GM23338 (cell line): ENCODE data around the gene CBLIF. TPM values are rescaled to one million over a fixed set of nuclear protein-coding genes. Genes with fewer than 3 reads are reported as not detected.

Experiments
- EZH2 ChIP-seq: fragments of 200-600 bp; sonication (generic); IDR thresholded peaks from one replicate; pipeline ENCODE4 v1.8.0; 2017; ENCODE audit warnings: antibody characterized with exemption, mild to moderate bottlenecking, low read depth; ENCODE audit not compliant: unreplicated experiment
- JUNB ChIP-seq: IDR thresholded peaks from one replicate; pipeline ENCODE4 v1.6.1; 2016; ENCODE audit warnings: antibody characterized with exemption; ENCODE audit not compliant: unreplicated experiment
- STAT1 ChIP-seq: IDR thresholded peaks from one replicate; pipeline ENCODE4 v1.6.1; 2016; ENCODE audit warnings: antibody characterized with exemption; ENCODE audit not compliant: unreplicated experiment
- polyA plus RNA-seq: library from polyadenylated mRNA; unstranded; fragments of >200 nt; fragmentation: Nextera tagmentation; extraction: Ambion mirVana; gene quantifications from 2 replicates; pipeline ENCODE4 v1.2.1, GENCODE V29; 2016
- total RNA-seq: library from RNA; depleted of rRNA; stranded (reverse); fragments of >200 nt; shearing (Covaris generic); gene quantifications from 2 replicates; pipeline ENCODE4 v1.2.3, GENCODE V29; 2014
- TF ChIP-seq, protein P1 (sequence below): fragments of 250-450 bp; sonication (Bioruptor Pico); IDR thresholded peaks from 2 replicates; pipeline ENCODE4 v1.5.0; 2020; ENCODE audit warnings: mild to moderate bottlenecking, moderate library complexity
- TF ChIP-seq, protein P2 (sequence below): IDR thresholded peaks from one replicate; pipeline ENCODE4 v1.6.1; 2018; ENCODE audit warnings: antibody characterized with exemption; ENCODE audit not compliant: unreplicated experiment
- TF ChIP-seq, protein P3 (sequence below), 2 experiments: fragments of 200-600 bp in 1 of 2; sonication (generic) in 1 of 2; conservative IDR thresholded peaks; 2 replicates each; pipeline versions ENCODE4 v1.5.1 to v1.6.1; 2016 to 2017; ENCODE audit warnings: antibody characterized with exemption in 2 of 2, low read depth in 2 of 2, mild to moderate bottlenecking in 2 of 2, moderate library complexity in 1 of 2

The CBLIF gene
- total and polyA plus RNA-seq, 2 experiments from 2014 or later = not detected

DNA sequence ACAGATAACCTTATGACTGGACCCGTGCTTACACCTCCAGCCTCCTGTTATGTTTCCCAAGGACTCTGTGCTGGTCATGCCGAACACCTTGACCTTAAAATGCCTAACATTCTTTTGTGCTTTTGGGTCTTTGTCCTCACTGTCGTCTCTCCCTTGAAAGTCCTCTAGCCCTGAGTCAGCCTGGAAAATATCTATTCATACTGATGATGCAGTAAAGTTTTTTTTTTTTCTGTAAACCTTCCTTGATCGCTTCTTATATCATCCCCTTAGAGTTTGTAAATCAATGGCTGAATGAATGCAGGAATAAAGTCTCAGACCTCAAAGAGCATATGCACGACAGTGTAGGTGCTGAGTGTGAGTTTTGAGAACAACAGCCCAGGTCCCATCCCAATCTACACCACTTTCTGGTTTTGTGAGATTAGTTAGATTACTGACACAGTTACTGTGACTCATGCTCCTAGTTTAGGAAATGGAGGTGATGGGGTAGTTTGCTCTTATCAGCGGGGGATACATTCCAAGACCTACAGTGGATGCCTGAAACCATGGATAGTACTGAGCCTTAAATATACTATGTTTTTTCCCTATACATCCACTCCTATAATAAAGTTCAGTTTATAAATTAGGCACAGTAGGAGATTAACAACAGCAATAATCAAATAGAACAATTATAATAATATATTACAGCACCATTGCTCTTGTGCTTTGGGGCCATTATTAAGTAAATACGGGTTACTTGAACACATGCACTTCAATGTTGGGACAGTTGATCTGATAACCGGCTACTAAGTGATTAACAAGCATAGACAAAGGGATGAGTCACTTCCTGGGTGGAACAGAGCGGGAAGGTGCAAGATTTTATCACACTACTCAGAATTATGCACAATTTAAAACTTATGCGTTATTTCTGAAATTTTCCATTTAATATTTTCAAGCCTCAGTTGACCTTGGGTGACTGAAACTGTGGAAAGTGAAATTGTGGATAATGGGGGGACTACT lies 12.4 kb upstream of the CBLIF start (continued):
- TF ChIP-seq, protein P1, sequence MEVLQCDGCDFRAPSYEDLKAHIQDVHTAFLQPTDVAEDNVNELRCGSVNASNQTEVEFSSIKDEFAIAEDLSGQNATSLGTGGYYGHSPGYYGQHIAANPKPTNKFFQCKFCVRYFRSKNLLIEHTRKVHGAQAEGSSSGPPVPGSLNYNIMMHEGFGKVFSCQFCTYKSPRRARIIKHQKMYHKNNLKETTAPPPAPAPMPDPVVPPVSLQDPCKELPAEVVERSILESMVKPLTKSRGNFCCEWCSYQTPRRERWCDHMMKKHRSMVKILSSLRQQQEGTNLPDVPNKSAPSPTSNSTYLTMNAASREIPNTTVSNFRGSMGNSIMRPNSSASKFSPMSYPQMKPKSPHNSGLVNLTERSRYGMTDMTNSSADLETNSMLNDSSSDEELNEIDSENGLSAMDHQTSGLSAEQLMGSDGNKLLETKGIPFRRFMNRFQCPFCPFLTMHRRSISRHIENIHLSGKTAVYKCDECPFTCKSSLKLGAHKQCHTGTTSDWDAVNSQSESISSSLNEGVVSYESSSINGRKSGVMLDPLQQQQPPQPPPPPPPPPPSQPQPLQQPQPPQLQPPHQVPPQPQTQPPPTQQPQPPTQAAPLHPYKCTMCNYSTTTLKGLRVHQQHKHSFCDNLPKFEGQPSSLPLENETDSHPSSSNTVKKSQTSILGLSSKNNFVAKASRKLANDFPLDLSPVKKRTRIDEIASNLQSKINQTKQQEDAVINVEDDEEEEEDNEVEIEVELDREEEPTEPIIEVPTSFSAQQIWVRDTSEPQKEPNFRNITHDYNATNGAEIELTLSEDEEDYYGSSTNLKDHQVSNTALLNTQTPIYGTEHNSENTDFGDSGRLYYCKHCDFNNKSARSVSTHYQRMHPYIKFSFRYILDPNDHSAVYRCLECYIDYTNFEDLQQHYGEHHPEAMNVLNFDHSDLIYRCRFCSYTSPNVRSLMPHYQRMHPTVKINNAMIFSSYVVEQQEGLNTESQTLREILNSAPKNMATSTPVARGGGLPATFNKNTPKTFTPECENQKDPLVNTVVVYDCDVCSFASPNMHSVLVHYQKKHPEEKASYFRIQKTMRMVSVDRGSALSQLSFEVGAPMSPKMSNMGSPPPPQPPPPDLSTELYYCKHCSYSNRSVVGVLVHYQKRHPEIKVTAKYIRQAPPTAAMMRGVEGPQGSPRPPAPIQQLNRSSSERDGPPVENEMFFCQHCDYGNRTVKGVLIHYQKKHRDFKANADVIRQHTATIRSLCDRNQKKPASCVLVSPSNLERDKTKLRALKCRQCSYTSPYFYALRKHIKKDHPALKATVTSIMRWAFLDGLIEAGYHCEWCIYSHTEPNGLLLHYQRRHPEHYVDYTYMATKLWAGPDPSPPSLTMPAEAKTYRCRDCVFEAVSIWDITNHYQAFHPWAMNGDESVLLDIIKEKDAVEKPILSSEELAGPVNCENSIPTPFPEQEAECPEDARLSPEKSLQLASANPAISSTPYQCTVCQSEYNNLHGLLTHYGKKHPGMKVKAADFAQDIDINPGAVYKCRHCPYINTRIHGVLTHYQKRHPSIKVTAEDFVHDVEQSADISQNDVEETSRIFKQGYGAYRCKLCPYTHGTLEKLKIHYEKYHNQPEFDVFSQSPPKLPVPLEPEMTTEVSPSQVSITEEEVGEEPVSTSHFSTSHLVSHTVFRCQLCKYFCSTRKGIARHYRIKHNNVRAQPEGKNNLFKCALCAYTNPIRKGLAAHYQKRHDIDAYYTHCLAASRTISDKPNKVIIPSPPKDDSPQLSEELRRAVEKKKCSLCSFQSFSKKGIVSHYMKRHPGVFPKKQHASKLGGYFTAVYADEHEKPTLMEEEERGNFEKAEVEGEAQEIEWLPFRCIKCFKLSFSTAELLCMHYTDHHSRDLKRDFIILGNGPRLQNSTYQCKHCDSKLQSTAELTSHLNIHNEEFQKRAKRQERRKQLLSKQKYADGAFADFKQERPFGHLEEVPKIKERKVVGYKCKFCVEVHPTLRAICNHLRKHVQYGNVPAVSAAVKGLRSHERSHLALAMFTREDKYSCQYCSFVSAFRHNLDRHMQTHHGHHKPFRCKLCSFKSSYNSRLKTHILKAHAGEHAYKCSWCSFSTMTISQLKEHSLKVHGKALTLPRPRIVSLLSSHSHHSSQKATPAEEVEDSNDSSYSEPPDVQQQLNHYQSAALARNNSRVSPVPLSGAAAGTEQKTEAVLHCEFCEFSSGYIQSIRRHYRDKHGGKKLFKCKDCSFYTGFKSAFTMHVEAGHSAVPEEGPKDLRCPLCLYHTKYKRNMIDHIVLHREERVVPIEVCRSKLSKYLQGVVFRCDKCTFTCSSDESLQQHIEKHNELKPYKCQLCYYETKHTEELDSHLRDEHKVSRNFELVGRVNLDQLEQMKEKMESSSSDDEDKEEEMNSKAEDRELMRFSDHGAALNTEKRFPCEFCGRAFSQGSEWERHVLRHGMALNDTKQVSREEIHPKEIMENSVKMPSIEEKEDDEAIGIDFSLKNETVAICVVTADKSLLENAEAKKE (CRISPR knock-in tag) = no peak
- TF ChIP-seq EZH2 (no peak), STAT1 (no peak), JUNB (no peak)
- TF ChIP-seq, protein P2, sequence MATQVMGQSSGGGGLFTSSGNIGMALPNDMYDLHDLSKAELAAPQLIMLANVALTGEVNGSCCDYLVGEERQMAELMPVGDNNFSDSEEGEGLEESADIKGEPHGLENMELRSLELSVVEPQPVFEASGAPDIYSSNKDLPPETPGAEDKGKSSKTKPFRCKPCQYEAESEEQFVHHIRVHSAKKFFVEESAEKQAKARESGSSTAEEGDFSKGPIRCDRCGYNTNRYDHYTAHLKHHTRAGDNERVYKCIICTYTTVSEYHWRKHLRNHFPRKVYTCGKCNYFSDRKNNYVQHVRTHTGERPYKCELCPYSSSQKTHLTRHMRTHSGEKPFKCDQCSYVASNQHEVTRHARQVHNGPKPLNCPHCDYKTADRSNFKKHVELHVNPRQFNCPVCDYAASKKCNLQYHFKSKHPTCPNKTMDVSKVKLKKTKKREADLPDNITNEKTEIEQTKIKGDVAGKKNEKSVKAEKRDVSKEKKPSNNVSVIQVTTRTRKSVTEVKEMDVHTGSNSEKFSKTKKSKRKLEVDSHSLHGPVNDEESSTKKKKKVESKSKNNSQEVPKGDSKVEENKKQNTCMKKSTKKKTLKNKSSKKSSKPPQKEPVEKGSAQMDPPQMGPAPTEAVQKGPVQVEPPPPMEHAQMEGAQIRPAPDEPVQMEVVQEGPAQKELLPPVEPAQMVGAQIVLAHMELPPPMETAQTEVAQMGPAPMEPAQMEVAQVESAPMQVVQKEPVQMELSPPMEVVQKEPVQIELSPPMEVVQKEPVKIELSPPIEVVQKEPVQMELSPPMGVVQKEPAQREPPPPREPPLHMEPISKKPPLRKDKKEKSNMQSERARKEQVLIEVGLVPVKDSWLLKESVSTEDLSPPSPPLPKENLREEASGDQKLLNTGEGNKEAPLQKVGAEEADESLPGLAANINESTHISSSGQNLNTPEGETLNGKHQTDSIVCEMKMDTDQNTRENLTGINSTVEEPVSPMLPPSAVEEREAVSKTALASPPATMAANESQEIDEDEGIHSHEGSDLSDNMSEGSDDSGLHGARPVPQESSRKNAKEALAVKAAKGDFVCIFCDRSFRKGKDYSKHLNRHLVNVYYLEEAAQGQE = no peak
- TF ChIP-seq, protein P3, sequence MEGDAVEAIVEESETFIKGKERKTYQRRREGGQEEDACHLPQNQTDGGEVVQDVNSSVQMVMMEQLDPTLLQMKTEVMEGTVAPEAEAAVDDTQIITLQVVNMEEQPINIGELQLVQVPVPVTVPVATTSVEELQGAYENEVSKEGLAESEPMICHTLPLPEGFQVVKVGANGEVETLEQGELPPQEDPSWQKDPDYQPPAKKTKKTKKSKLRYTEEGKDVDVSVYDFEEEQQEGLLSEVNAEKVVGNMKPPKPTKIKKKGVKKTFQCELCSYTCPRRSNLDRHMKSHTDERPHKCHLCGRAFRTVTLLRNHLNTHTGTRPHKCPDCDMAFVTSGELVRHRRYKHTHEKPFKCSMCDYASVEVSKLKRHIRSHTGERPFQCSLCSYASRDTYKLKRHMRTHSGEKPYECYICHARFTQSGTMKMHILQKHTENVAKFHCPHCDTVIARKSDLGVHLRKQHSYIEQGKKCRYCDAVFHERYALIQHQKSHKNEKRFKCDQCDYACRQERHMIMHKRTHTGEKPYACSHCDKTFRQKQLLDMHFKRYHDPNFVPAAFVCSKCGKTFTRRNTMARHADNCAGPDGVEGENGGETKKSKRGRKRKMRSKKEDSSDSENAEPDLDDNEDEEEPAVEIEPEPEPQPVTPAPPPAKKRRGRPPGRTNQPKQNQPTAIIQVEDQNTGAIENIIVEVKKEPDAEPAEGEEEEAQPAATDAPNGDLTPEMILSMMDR (conservative IDR thresholded peaks at IDR 0.05; ENCODE audit: low read depth in 2 of 2) = no peak
